Smooth muscle cell (in vitro differentiated cells): ENCODE data around the gene SLC29A3. TPM values are rescaled to one million over a fixed set of nuclear protein-coding genes. Genes with fewer than 3 reads are reported as not detected.

Source experiments
- DNase-seq: peaks from one replicate; lab custom pipeline; 2025; ENCODE audit not compliant: unreplicated experiment; lab: John Stamatoyannopoulos, UW
- H2AFZ ChIP-seq: fragments of 200-600 bp; sonication (generic); 2 replicates; pipeline ENCODE4 v1.6.0; 2016; ENCODE audit warnings: antibody characterized with exemption, low read depth, mild to moderate bottlenecking
- H3F3A ChIP-seq: fragments of 200-600 bp; sonication (generic); 2 replicates; pipeline ENCODE4 v1.6.0; 2017; ENCODE audit warnings: antibody characterized with exemption, low read depth
- H3K27ac ChIP-seq: fragments of 200-600 bp; sonication (generic); 2 replicates; pipeline ENCODE4 v1.5.1; 2016; ENCODE audit warnings: low read depth, mild to moderate bottlenecking
- H3K27me3 ChIP-seq: fragments of 200-600 bp; sonication (generic); 2 replicates; pipeline ENCODE4 v1.6.1; 2016; ENCODE audit warnings: low read depth, mild to moderate bottlenecking
- H3K36me3 ChIP-seq: fragments of 200-600 bp; sonication (generic); 2 replicates; pipeline ENCODE4 v1.5.1; 2016; ENCODE audit warnings: low read depth
- H3K4me1 ChIP-seq: fragments of 200-600 bp; sonication (generic); 2 replicates; pipeline ENCODE4 v1.5.1; 2016; ENCODE audit warnings: low read depth
- H3K4me2 ChIP-seq: fragments of 200-600 bp; sonication (generic); 2 replicates; pipeline ENCODE4 v1.6.0; 2016; ENCODE audit warnings: mild to moderate bottlenecking
- H3K4me3 ChIP-seq: fragments of 200-600 bp; sonication (generic); 2 replicates; pipeline ENCODE4 v1.5.1; 2016; ENCODE audit warnings: mild to moderate bottlenecking
- H3K79me2 ChIP-seq: fragments of 200-600 bp; sonication (generic); 2 replicates; pipeline ENCODE4 v1.6.0; 2016; ENCODE audit warnings: low read depth, mild to moderate bottlenecking
- H3K9ac ChIP-seq: fragments of 200-600 bp; sonication (generic); 2 replicates; pipeline ENCODE4 v1.6.0; 2016; ENCODE audit warnings: low read depth
- H3K9me3 ChIP-seq: fragments of 200-600 bp; sonication (generic); replicated peaks from 2 replicates; pipeline ENCODE4 v1.5.1; 2016; ENCODE audit warnings: low read depth
- H4K20me1 ChIP-seq: fragments of 200-600 bp; sonication (generic); 2 replicates; pipeline ENCODE4 v1.6.0; 2016; ENCODE audit warnings: low read depth
- CTCF ChIP-seq: fragments of 200-600 bp; sonication (generic); IDR thresholded peaks from 2 replicates; pipeline ENCODE4 v1.5.1; 2017; ENCODE audit warnings: borderline replicate concordance, mild to moderate bottlenecking, antibody characterized with exemption; ENCODE audit not compliant: insufficient read depth, poor library complexity, severe bottlenecking
- WGBS: methylation state at CpG from one replicate; pipeline ENCODE4 v1.1.7; 2016; ENCODE audit warnings: low lambda C conversion rate; 5-methylcytosine and 5-hydroxymethylcytosine counted together
- polyA plus RNA-seq: library from polyadenylated mRNA; unstranded; fragments of >200 nt; fragmentation: Nextera tagmentation; extraction: Ambion mirVana; gene quantifications from 2 replicates; pipeline ENCODE4 v1.2.1, GENCODE V29; 2016
- total RNA-seq: library from RNA; depleted of rRNA; stranded (reverse); fragments of >200 nt; gene quantifications from 2 replicates; pipeline ENCODE4 v1.2.3, GENCODE V29; 2014

Gene SLC29A3
- total and polyA plus RNA-seq, 2 experiments from 2014 or later = 2.9 to 4.8 TPM

GRCh38 chr10:71316786-71317160, 2.3 kb upstream of the SLC29A3 start:
- 78% methylated on average over 6 of the region's 6 CpGs for WGBS
- Histone ChIP-seq H3K4me2 (no peak overlapping the region), H3K4me3 (no peak overlapping the region), H4K20me1 (no peaks in the 10 kb centered on the region), H3K27me3 (no peaks in the 10 kb centered on the region), H3K79me2 (no peaks in the 10 kb centered on the region), H3K9me3 (no peaks in the 10 kb centered on the region), H3K36me3 (no peaks in the 10 kb centered on the region), H3K27ac (no peak overlapping the region), H3K4me1 (peaks cover 13% of the 10 kb centered on the region), H3F3A (peaks cover 17% of the 10 kb centered on the region), H2AFZ (no peak overlapping the region), H3K9ac (no peak overlapping the region)
- TF ChIP-seq CTCF = no peak
- no peak for DNase-seq

- Histone ChIP-seq H3K4me3 (no peak overlapping the region), H3K79me2 (no peaks in the 10 kb centered on the region), H3F3A (peaks cover 13% of the 10 kb centered on the region), H3K9ac (no peak overlapping the region), H3K27me3 (no peaks in the 10 kb centered on the region), H3K4me2 (no peak overlapping the region), H3K27ac (no peak overlapping the region), H2AFZ (no peak overlapping the region), H3K36me3 (no peaks in the 10 kb centered on the region), H3K4me1 (peaks cover 13% of the 10 kb centered on the region), H3K9me3 (no peaks in the 10 kb centered on the region), H4K20me1 (no peaks in the 10 kb centered on the region)
- 75% methylated on average over 6 of the region's 6 CpGs for WGBS
- TF ChIP-seq CTCF = no peak
- DNase-seq = no peak
Measured at GRCh38 chr10:71317739-71318138, 1.3 kb upstream of the SLC29A3 start.

- Histone ChIP-seq H3K4me2 (peak overlapping the region; percentile 94), H3K27ac (no peak overlapping the region), H3K9me3 (no peaks in the 10 kb centered on the region)
Measured at GRCh38 chr10:71319800-71320392, 837 bp downstream of the SLC29A3 start.

More at GRCh38 chr10:71319800-71320392, 837 bp downstream of the SLC29A3 start:
- Histone ChIP-seq H3K27me3 (no peaks in the 10 kb centered on the region), H4K20me1 (no peaks in the 10 kb centered on the region), H3K4me3 (peak overlapping the region; percentile 87), H3K79me2 (no peaks in the 10 kb centered on the region), H3F3A (peaks cover 7% of the 10 kb centered on the region), H3K9ac (no peak overlapping the region), H2AFZ (no peak overlapping the region), H3K4me1 (peaks cover 13% of the 10 kb centered on the region), H3K36me3 (no peaks in the 10 kb centered on the region)
- WGBS = 42% methylated on average over 8 of the region's 8 CpGs
- DNase-seq = no peak
- TF ChIP-seq CTCF = no peak
